GM12865 (cell line): ENCODE data around the gene PLEKHG4.

Experiments
- DNase-seq: peaks from one replicate; pipeline ENCODE4 v3.0.0; 2010; ENCODE audit warnings: low read depth
- H3K4me3 ChIP-seq: 2 replicates; pipeline ENCODE4 v1.5.1; 2011; ENCODE audit warnings: mild to moderate bottlenecking, low read depth, low read length, control low read depth
- TF ChIP-seq, protein P1 (sequence below): IDR thresholded peaks from 2 replicates; pipeline ENCODE4 v1.5.1; 2011; ENCODE audit warnings: low read length, control low read depth, low read depth, inconsistent platforms; ENCODE audit not compliant: insufficient read depth; ENCODE audit errors: missing control alignments

Gene PLEKHG4

DNA sequence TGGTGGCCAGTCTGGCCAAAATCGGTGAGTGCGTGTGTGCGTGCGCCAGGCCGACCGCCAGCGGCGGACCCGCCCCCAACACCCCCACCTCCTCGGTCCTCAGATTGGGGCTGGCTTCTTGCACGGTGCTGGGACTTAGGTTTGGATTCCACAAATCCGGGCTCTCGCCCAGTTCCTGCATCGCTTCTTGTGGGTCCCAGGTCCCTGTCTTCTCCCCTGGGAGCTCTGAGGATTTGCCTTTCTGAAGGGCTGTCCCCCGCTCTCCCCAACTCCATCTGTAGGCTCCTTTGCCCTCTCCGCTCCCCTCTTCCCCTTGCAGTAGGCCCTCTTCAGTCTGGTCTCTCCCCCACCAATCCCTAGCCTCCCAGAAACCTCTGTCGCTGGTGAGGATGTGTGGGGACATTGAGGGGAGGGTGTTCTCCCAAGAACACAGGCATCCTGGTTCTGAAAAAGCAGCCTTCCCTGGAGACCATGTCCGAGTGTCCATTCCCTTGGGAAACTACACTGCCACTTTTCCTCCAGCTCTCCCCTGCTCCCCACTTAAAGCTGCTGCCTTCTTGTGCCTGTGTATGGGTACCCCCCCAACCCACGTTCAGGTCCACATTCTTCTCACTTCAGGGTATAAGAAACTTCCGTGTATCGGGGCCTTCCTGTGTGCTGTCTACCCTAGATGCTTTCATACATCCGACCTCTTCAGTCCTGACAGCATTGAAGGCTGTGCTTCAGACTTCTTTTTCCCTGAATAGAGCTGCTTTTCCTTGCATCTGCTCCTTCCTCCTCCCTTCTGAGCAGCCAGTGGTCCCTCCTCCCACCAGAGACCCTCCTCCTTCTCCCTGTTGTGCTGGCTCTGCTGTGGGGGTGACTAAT, 29.9 kb upstream of the PLEKHG4 start:
- H3K4me3 ChIP-seq, result peak overlapping the region; percentile 86
- TF ChIP-seq, protein P1, sequence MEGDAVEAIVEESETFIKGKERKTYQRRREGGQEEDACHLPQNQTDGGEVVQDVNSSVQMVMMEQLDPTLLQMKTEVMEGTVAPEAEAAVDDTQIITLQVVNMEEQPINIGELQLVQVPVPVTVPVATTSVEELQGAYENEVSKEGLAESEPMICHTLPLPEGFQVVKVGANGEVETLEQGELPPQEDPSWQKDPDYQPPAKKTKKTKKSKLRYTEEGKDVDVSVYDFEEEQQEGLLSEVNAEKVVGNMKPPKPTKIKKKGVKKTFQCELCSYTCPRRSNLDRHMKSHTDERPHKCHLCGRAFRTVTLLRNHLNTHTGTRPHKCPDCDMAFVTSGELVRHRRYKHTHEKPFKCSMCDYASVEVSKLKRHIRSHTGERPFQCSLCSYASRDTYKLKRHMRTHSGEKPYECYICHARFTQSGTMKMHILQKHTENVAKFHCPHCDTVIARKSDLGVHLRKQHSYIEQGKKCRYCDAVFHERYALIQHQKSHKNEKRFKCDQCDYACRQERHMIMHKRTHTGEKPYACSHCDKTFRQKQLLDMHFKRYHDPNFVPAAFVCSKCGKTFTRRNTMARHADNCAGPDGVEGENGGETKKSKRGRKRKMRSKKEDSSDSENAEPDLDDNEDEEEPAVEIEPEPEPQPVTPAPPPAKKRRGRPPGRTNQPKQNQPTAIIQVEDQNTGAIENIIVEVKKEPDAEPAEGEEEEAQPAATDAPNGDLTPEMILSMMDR, result no peak
- no peak for DNase-seq

DNA sequence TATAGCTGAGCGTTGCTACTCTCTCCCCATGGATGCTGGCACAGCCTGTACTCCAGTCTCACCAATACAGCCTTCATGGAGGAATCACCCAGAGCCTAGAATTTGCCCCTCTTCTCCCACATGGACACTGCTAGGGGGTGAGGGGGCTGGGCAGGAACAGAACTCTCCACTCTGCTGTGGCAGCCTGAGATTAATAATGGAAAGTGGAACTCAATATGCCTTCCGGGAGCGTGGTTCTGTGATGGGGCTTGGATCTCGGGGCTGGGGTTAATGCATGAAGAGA, 29.3 kb upstream of the PLEKHG4 start:
- H3K4me3 ChIP-seq, result no peak overlapping the region
- TF ChIP-seq, protein P1, result no peak
- DNase-seq, result no peak

DNA sequence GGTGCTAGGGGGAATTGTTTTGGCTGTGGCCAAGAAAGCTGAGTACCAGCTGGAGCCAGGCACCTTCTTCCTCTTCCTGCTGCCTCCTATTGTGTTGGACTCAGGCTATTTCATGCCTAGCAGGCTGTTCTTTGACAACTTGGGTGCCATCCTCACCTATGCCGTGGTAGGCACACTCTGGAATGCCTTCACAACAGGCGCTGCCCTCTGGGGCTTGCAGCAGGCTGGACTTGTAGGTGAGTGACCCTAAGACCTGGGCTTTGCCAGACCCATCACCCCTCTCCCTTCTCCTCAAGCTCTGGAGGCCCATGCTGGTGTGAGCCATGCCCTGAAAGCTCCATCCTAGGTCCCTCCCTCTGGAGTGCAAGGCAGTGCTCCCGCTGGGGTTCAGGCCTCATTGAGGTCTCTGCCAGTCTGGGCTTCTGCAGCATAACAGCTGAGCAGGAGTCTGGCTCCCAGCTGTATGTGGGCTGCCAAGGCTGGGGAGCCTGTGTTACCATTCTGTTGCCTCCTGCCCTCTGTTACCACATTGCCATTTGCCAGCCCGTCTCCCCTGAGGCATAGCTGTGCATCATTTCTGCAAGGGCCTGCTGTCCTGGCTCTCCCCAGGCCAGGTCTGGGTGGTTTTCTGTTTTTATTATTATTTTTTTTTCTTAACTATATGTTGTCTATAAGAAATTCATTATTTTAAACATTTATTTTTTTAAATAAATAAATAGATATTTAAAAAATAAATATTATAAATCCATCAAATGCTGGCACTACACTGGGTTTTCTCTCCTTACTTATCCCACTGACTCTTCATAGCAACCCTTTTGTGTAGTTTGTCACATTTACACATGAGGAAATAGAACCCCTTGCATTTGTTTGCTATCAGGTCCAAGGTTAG, 26.5 kb upstream of the PLEKHG4 start:
- no peak overlapping the region for H3K4me3 ChIP-seq
- TF ChIP-seq, protein P1, result no peak
- no peak for DNase-seq

DNA sequence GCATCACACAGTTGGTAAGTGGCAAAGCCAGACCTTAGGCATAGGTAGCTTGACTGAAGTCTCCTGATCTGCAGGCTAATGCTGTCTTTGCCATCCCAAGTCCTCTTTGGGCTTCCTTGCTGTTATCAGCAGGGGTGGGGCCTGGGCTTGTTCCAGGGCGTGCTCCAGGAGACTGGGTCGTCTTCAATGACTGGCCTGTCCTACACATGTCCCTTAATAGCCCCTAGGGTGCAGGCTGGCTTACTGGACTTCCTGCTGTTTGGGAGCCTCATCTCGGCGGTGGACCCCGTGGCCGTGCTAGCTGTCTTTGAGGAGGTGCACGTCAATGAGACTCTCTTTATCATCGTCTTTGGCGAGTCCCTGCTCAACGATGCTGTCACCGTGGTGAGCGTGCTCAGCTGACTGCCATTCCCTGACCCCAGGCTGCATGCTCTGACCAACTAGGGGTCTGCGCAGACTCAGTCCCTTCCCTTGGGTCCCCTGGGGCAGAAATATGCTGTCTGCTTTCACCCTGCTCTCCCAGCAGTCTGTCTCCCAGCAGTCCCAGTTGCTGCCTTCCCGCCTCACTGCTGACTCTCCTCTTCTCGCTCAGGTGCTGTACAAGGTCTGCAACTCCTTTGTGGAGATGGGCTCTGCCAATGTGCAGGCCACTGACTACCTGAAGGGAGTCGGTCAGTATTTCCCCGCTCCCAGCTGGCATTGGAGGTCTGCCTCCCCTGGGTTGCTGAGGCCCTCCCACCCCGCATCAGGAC, 24.4 kb upstream of the PLEKHG4 start:
- no peak overlapping the region for H3K4me3 ChIP-seq
- no peak for DNase-seq
- TF ChIP-seq, protein P1, result no peak

DNA sequence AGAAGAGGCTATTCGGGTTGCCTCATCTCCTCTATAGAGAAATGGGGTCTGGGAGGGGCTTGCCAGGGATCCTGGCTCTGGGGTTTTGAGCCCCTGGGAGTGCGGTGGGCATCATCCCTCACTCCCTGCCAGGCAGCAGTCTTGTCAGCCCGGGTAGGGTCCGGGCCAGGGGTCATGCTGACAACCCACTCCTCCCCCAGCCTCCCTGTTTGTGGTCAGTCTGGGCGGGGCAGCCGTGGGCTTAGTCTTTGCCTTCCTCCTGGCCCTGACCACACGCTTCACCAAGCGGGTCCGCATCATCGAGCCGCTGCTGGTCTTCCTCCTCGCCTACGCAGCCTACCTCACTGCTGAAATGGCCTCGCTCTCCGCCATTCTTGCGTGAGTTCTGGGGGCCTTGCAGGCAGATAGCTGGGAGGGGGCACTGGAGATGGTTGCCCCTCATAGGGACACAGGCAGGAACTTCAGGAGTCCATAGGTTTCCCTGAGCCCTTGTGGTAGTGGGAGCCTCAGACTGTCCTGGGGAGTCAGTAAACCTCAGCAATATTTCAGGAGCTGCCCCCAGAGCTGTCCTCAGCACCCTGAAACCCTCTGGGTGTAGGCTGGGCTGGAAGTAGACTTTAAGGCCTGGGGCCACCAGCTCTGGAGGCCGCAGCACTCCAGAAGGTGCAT, 23.6 kb upstream of the PLEKHG4 start:
- H3K4me3 ChIP-seq, result no peak overlapping the region
- TF ChIP-seq, protein P1, result no peak
- DNase-seq, result no peak

DNA sequence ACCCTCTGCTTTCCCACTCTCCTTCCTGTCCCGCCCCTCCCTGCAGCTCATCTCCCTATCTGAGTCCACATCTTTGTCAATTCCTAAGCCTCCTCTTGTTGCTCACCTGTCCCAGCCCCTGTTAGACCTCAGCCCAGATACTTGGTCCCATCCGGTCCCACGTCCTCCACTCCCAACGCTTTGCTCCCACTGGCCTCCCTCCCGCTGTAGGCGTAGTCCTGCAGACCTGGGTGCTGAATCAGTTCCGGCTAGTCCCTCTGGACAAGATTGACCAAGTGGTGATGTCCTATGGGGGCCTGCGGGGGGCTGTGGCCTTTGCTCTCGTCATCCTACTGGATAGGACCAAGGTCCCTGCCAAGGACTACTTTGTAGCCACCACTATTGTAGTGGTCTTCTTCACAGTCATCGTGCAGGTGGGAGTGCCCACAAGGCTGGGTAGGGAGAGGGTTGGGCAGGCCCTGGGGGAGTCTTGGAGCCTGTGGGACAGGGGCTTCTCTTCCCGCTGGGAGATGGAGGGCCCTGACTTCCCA, 22.6 kb upstream of the PLEKHG4 start:
- no peak for DNase-seq
- TF ChIP-seq, protein P1, result no peak

More for the DNA sequence above, 22.6 kb upstream of the PLEKHG4 start:
- H3K4me3 ChIP-seq, result no peak overlapping the region
